ENCODE results near the gene EPB41. TPM values are rescaled to one million over a fixed set of nuclear protein-coding genes. Genes with fewer than 3 reads are reported as not detected.
A peak's percentile ranks its signal among the peaks of the same experiment; 100 is the strongest.

Gene EPB41
- total RNA-seq (2022) (40.7 and 46.2 TPM in 2 replicates), Bru-seq, nascent RNA (percentile 69 among the genes with signal in this experiment), BruChase-seq, experiment 1, labeled RNA remaining after a 6-hour chase (percentile 70 among the genes with signal in this experiment), BruChase-seq, experiment 2, labeled RNA remaining after a 2-hour chase (percentile 69 among the genes with signal in this experiment)
- long read RNA-seq, partial matches to known transcripts, result 1 of 10 reads
- long read RNA-seq, other reads (novel, unspliced or antisense), result 9 of 10 reads

DNA sequence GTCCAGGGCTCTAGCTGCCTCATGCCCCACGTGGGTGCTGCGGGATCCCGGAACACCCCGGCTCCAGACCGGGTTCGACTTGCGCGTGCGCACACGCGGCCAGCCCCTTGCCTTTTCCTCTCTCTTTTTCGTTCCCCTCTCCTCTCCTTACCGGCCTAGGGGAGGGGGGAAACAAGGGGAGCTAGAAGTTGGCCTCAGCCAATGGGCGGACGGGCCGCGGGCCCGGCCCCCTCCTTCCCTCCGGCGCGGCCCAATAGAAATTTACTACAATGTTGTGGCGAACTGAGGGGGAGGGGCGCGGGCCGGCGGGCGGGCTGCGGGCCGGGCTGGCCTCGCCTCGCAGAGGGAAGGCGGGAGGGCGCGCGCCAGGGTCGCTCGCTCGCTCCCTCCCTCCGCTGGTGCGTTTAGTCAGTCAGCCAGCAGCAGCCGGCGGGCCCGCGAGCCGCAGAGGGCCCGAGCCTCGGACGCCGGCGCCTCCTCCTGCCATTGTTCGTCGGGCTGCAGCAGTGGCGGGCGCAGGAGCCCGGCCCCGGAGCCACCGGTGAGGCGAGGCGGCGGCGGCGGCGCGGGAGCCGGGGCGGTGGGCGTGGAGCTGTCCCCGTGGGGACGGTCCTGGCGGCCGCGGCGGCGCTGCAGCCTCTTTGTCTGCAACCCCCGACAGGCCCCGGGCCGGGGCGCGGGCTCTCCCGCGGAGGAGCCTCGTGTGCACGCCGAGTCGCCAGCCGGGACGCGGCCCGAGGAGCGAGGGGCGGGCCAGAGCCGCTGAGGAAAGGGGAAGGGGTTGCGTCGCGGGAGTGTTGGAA lies at the start of gene EPB41:
EPB41 (plus strand) TSS at position 342 of the 803 bp plus-strand sequence. CDS start 72,869 bp downstream, outside the sequence.
- Mint-ChIP-seq H3K4me3 (ENCODE audit: low read depth, unreplicated experiment) (peak within 1 kb of the TSS; percentile 82), H3K9me3 (ENCODE audit: low read depth, unreplicated experiment) (no peaks in the 10 kb centered on the region), H3K4me1 (ENCODE audit: low read depth, unreplicated experiment) (peaks cover 9% of the 10 kb centered on the region), H3K36me3 (ENCODE audit: insufficient read depth, unreplicated experiment) (peaks cover 22% of the 10 kb centered on the region), H3K27me3 (ENCODE audit: unreplicated experiment) (no peaks in the 10 kb centered on the region), H3K27ac (ENCODE audit: unreplicated experiment) (peak within 1 kb of the TSS; percentile 42)
- intact Hi-C loops (cut with micrococcal nuclease; ENCODE audit: unreplicated experiment), result no loop called here
- DNase-seq, result peak; percentile 94
- no TSS peak for BruUV-seq (replicated peaks)
- CTCF ChIA-PET, result interaction anchor here (0.5 to 1.5 kb wide), 11 partner anchors 9 to 333 kb away, joined by 3 to 5 read pairs (median 3); partner anchors contain the start of gene YTHDF2
- no peak for TF ChIP-seq CTCF (IDR thresholded peaks at IDR 0.05; ENCODE audit: unreplicated experiment)

DNA sequence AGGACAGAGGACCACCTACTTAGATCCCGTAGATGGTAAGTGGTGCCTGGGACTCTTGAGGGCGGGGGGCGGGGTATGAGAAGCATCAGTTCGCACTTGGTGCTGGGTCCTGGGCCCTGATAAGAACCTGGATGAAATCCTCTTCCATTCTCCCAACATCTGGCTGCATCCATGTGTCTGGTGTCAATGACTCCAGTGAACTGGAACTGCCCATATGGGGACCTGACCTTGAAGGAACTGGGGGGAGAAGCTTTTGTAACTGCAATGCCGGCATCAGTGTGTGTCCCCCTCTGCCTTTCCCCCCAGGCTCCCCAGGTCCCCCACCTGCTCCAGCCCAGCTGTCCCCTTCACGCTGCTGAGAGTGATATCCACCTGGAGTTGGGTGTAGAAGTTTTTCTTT lies 49.7 kb upstream of the EPB41 start:
- H3K27ac Mint-ChIP-seq (ENCODE audit: unreplicated experiment), result no peak overlapping the region
- H3K36me3 Mint-ChIP-seq (ENCODE audit: insufficient read depth, unreplicated experiment), result no peaks in the 10 kb centered on the region
- no peak overlapping the region for H3K4me3 Mint-ChIP-seq (ENCODE audit: low read depth, unreplicated experiment)
- no peak for DNase-seq
- intact Hi-C loops (cut with micrococcal nuclease; ENCODE audit: unreplicated experiment), result no loop called here
- no peaks in the 10 kb centered on the region for H3K9me3 Mint-ChIP-seq (ENCODE audit: low read depth, unreplicated experiment)
- CTCF ChIA-PET, result no interaction called here
- no peak for TF ChIP-seq CTCF (IDR thresholded peaks at IDR 0.05; ENCODE audit: unreplicated experiment)
- peaks cover 56% of the 10 kb centered on the region for H3K27me3 Mint-ChIP-seq (ENCODE audit: unreplicated experiment)
- peaks cover 27% of the 10 kb centered on the region for H3K4me1 Mint-ChIP-seq (ENCODE audit: low read depth, unreplicated experiment)
- no TSS peak for BruUV-seq (replicated peaks)

DNA sequence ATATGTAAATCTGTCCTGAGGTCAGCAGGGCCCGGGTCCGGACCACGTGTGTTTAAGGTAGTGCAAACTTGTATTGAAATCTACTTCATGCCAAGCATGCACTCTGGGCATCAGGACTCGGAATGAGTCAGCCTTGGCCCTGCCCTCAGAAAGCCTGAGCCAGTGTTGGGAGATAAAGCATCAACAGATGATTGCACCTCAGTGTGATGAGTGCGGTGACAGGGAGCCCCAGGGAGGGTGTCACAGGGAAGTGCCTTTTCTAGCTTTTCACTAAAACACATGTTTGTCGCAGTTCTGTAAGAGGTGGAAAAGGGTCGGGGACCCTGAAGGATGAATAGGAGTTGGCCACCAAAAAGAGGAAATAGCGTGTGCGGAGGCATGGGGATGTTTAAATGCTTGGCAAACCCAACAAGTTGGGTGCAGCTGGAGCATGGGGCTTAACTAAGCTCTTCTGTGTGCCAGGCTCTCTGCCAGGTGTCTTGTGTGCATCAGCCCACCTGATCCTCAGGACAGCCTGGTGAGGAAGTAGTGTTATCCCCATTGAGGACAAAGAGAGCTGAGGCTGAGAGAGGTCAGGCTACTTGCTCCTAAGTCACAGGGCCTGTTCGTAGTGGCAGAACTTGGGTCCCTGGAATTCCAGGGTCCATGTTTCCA lies 48.2 kb upstream of the EPB41 start:
- BruUV-seq (replicated peaks), result no TSS peak

More for the DNA sequence above, 48.2 kb upstream of the EPB41 start:
- intact Hi-C loops (cut with micrococcal nuclease; ENCODE audit: unreplicated experiment), result no loop called here
- no peak for TF ChIP-seq CTCF (IDR thresholded peaks at IDR 0.05; ENCODE audit: unreplicated experiment)
- no peak for DNase-seq
- no peaks in the 10 kb centered on the region for H3K36me3 Mint-ChIP-seq (ENCODE audit: insufficient read depth, unreplicated experiment)
- no peaks in the 10 kb centered on the region for H3K9me3 Mint-ChIP-seq (ENCODE audit: low read depth, unreplicated experiment)
- peaks cover 16% of the 10 kb centered on the region for H3K4me1 Mint-ChIP-seq (ENCODE audit: low read depth, unreplicated experiment)
- H3K4me3 Mint-ChIP-seq (ENCODE audit: low read depth, unreplicated experiment), result no peak overlapping the region
- CTCF ChIA-PET, result no interaction called here
- H3K27me3 Mint-ChIP-seq (ENCODE audit: unreplicated experiment), result peaks cover 61% of the 10 kb centered on the region
- H3K27ac Mint-ChIP-seq (ENCODE audit: unreplicated experiment), result no peak overlapping the region
